ENCODE results near the gene PPP1R12A.
A peak's percentile ranks its signal among the peaks of the same experiment; 100 is the strongest.
"Not testable (repeated sequence)": the region's sequence is repeated elsewhere in the genome, so short reads cannot be mapped to it uniquely, and the experiment has no call there.

Gene PPP1R12A

DNA sequence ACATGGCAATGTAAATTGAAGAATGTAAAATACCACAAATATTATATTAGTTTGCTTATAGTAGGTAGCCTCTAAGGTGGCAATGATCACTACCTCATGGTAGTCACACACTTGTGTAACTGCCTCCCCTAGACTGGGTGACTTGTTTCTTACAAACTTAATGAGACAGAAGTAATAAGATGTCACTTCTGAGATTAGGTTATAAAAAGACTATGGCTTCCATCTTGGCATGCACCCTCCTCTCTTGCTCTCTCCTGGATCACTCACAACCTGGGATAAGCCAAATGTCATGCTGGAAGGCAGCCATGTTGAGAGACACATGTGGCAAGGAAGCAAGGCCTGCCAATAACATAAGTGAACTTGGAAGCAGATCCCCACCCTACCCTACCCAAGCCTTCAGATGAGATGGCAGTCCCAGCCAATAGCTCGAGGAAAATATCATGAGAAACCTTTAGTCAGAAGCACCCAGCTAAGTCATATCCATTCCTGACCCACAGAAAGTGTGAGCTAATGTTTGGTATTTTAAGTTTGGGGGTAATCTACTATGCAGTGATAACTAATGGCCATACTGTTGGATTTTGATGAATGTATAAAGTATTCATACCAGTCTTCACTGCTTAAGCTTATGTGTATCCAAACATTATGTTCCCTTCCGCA lies 43.3 kb downstream of the PPP1R12A start:
- Histone ChIP-seq H3K4me3 (ENCODE audit: low read depth, low read length) (no peak overlapping the region), H3K27ac (ENCODE audit: low read depth, low read length) (no peak overlapping the region), H3K27me3 (ENCODE audit: control insufficient read depth, insufficient read depth, low read length) (no peaks in the 10 kb centered on the region), H3K4me1 (ENCODE audit: control insufficient read depth, insufficient read depth, low read length) (peaks cover 44% of the 10 kb centered on the region), H3K36me3 (ENCODE audit: control insufficient read depth, insufficient read depth, low read length) (no peaks in the 10 kb centered on the region), H3K9me3 (ENCODE audit: control insufficient read depth, insufficient read depth, low read length) (no peaks in the 10 kb centered on the region), H3K9ac (ENCODE audit: low read depth, low read length) (no peak overlapping the region)

GRCh38 chr12:79887890-79888289 lies 47.0 kb downstream of the PPP1R12A start:
- Histone ChIP-seq H3K4me3 (ENCODE audit: low read depth, low read length) (no peak overlapping the region), H3K9ac (ENCODE audit: low read depth, low read length) (no peak overlapping the region), H3K36me3 (ENCODE audit: control insufficient read depth, insufficient read depth, low read length) (no peaks in the 10 kb centered on the region), H3K27me3 (ENCODE audit: control insufficient read depth, insufficient read depth, low read length) (no peaks in the 10 kb centered on the region), H3K4me1 (ENCODE audit: control insufficient read depth, insufficient read depth, low read length) (peaks cover 34% of the 10 kb centered on the region), H3K27ac (ENCODE audit: low read depth, low read length) (peak overlapping the region; percentile 9), H3K9me3 (ENCODE audit: control insufficient read depth, insufficient read depth, low read length) (no peaks in the 10 kb centered on the region)

DNA sequence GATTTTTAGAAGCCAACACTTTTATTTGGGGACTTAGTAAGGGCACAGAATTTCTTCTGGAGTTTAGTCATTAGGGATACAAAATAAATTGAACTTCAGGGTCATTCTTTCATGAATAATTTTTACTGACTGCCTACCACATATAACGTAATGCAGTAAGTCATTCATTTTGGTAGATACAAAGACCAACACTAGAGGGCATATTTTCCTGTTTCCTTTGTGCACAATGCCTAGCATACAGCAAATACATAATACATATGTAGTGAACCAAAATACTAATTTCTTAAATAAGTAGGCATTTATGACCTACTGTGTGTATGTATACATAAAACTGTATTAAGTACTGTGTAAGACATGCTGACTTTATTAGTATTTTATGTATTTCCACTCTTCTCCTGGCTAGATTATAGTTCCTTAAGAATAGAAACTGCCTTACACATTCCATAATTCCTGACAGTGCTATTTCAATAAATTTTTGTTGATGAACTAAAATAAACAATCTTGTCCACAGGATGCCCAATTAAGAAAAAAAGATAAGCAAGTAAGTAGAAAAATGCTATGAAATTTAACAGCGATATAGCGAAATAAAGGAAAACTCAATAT lies 47.9 kb downstream of the PPP1R12A start:
- Histone ChIP-seq H3K36me3 (ENCODE audit: control insufficient read depth, insufficient read depth, low read length) (no peaks in the 10 kb centered on the region), H3K27me3 (ENCODE audit: control insufficient read depth, insufficient read depth, low read length) (no peaks in the 10 kb centered on the region), H3K9me3 (ENCODE audit: control insufficient read depth, insufficient read depth, low read length) (no peaks in the 10 kb centered on the region), H3K27ac (ENCODE audit: low read depth, low read length) (no peak overlapping the region), H3K4me1 (ENCODE audit: control insufficient read depth, insufficient read depth, low read length) (peaks cover 36% of the 10 kb centered on the region), H3K9ac (ENCODE audit: low read depth, low read length) (no peak overlapping the region), H3K4me3 (ENCODE audit: low read depth, low read length) (no peak overlapping the region)

- H3K27me3 ChIP-seq (ENCODE audit: control insufficient read depth, insufficient read depth, low read length) = no peaks in the 10 kb centered on the region
- peaks cover 46% of the 10 kb centered on the region for H3K4me1 ChIP-seq (ENCODE audit: control insufficient read depth, insufficient read depth, low read length)
- H3K27ac ChIP-seq (ENCODE audit: low read depth, low read length) = no peak overlapping the region
- H3K9ac ChIP-seq (ENCODE audit: low read depth, low read length) = no peak overlapping the region
- no peaks in the 10 kb centered on the region for H3K36me3 ChIP-seq (ENCODE audit: control insufficient read depth, insufficient read depth, low read length)
- no peak overlapping the region for H3K4me3 ChIP-seq (ENCODE audit: low read depth, low read length)
- no peaks in the 10 kb centered on the region for H3K9me3 ChIP-seq (ENCODE audit: control insufficient read depth, insufficient read depth, low read length)
Measured at GRCh38 chr12:79885911-79886490, 48.9 kb downstream of the PPP1R12A start.

GRCh38 chr12:79884401-79885006 lies 50.4 kb downstream of the PPP1R12A start:
- H3K4me1 ChIP-seq (ENCODE audit: control insufficient read depth, insufficient read depth, low read length) = peaks cover 35% of the 10 kb centered on the region
- H3K9ac ChIP-seq (ENCODE audit: low read depth, low read length) = no peak overlapping the region
- H3K9me3 ChIP-seq (ENCODE audit: control insufficient read depth, insufficient read depth, low read length) = no peaks in the 10 kb centered on the region
- no peaks in the 10 kb centered on the region for H3K36me3 ChIP-seq (ENCODE audit: control insufficient read depth, insufficient read depth, low read length)
- H3K27me3 ChIP-seq (ENCODE audit: control insufficient read depth, insufficient read depth, low read length) = no peaks in the 10 kb centered on the region
- no peak overlapping the region for H3K4me3 ChIP-seq (ENCODE audit: low read depth, low read length)
- no peak overlapping the region for H3K27ac ChIP-seq (ENCODE audit: low read depth, low read length)

DNA sequence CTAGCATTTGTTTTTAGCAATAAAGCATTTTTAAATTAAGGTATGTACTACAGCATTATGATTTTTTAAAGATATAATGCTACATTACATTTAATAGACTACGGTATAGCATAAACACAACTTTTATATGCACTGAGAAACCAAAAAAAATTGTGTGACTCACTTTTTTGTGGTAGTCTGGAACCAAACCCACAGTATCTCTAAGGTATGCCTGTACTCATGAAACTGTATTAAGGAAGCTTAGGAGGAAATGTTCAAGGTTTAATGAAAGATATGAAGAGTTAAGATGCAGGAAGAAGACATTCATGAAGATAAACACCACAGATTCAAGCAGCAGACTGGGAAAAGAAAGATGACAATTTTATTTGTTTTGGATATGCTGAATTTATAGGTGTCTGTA lies 51.7 kb downstream of the PPP1R12A start:
- Histone ChIP-seq H3K27me3 (ENCODE audit: control insufficient read depth, insufficient read depth, low read length) (no peaks in the 10 kb centered on the region), H3K27ac (ENCODE audit: low read depth, low read length) (no peak overlapping the region), H3K9ac (ENCODE audit: low read depth, low read length) (no peak overlapping the region), H3K4me1 (ENCODE audit: control insufficient read depth, insufficient read depth, low read length) (peaks cover 27% of the 10 kb centered on the region), H3K4me3 (ENCODE audit: low read depth, low read length) (no peak overlapping the region), H3K9me3 (ENCODE audit: control insufficient read depth, insufficient read depth, low read length) (no peaks in the 10 kb centered on the region), H3K36me3 (ENCODE audit: control insufficient read depth, insufficient read depth, low read length) (no peaks in the 10 kb centered on the region)

GRCh38 chr12:79881351-79881750 lies 53.5 kb downstream of the PPP1R12A start:
- Histone ChIP-seq H3K27ac (ENCODE audit: low read depth, low read length) (no peak overlapping the region), H3K4me3 (ENCODE audit: low read depth, low read length) (no peak overlapping the region), H3K36me3 (ENCODE audit: control insufficient read depth, insufficient read depth, low read length) (no peaks in the 10 kb centered on the region), H3K9me3 (ENCODE audit: control insufficient read depth, insufficient read depth, low read length) (no peaks in the 10 kb centered on the region), H3K4me1 (ENCODE audit: control insufficient read depth, insufficient read depth, low read length) (peaks cover 27% of the 10 kb centered on the region), H3K27me3 (ENCODE audit: control insufficient read depth, insufficient read depth, low read length) (no peaks in the 10 kb centered on the region), H3K9ac (ENCODE audit: low read depth, low read length) (no peak overlapping the region)

DNA sequence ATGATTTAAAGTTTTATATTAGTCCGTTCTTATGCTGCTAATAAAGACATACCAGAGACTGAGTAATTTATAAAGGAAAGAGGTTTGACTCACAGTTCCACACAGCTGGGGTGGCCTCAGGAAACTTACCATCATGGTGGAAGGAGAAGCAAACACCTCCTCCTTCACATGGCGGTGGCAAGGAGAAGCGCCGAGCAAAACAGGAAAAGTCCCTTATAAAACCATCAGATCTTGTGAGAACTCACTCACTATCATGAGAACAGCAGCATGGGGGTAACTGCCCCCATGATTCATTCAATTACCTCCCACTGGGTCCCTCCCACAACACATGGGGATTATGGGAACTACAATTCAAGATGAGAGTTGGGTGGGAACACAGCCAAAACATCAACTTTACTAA lies 56.4 kb downstream of the PPP1R12A start:
- not testable (repeated sequence) for H3K9ac ChIP-seq (ENCODE audit: low read depth, low read length); H3K4me3 ChIP-seq (ENCODE audit: low read depth, low read length); H3K27me3 ChIP-seq (ENCODE audit: control insufficient read depth, insufficient read depth, low read length); H3K36me3 ChIP-seq (ENCODE audit: control insufficient read depth, insufficient read depth, low read length); H3K9me3 ChIP-seq (ENCODE audit: control insufficient read depth, insufficient read depth, low read length)
- Histone ChIP-seq H3K27ac (ENCODE audit: low read depth, low read length) (peak overlapping the region; percentile 23), H3K4me1 (ENCODE audit: control insufficient read depth, insufficient read depth, low read length) (peaks cover 40% of the 10 kb centered on the region)

GRCh38 chr12:79877246-79877645 lies 57.7 kb downstream of the PPP1R12A start:
- Histone ChIP-seq H3K27me3 (ENCODE audit: control insufficient read depth, insufficient read depth, low read length) (no peaks in the 10 kb centered on the region), H3K27ac (ENCODE audit: low read depth, low read length) (no peak overlapping the region), H3K36me3 (ENCODE audit: control insufficient read depth, insufficient read depth, low read length) (no peaks in the 10 kb centered on the region), H3K9ac (ENCODE audit: low read depth, low read length) (no peak overlapping the region), H3K4me3 (ENCODE audit: low read depth, low read length) (no peak overlapping the region), H3K4me1 (ENCODE audit: control insufficient read depth, insufficient read depth, low read length) (peaks cover 40% of the 10 kb centered on the region), H3K9me3 (ENCODE audit: control insufficient read depth, insufficient read depth, low read length) (no peaks in the 10 kb centered on the region)

- no peak overlapping the region for H3K9ac ChIP-seq (ENCODE audit: low read depth, low read length)
- H3K4me1 ChIP-seq (ENCODE audit: control insufficient read depth, insufficient read depth, low read length) = peaks cover 28% of the 10 kb centered on the region
- H3K4me3 ChIP-seq (ENCODE audit: low read depth, low read length) = no peak overlapping the region
- no peaks in the 10 kb centered on the region for H3K9me3 ChIP-seq (ENCODE audit: control insufficient read depth, insufficient read depth, low read length)
- peak overlapping the region; percentile 69 for H3K27ac ChIP-seq (ENCODE audit: low read depth, low read length)
- H3K36me3 ChIP-seq (ENCODE audit: control insufficient read depth, insufficient read depth, low read length) = peaks cover 10% of the 10 kb centered on the region
- no peaks in the 10 kb centered on the region for H3K27me3 ChIP-seq (ENCODE audit: control insufficient read depth, insufficient read depth, low read length)
Measured at GRCh38 chr12:79874665-79875064, 60.2 kb downstream of the PPP1R12A start.

- peaks cover 25% of the 10 kb centered on the region for H3K4me1 ChIP-seq (ENCODE audit: control insufficient read depth, insufficient read depth, low read length)
- peaks cover 13% of the 10 kb centered on the region for H3K36me3 ChIP-seq (ENCODE audit: control insufficient read depth, insufficient read depth, low read length)
- no peaks in the 10 kb centered on the region for H3K27me3 ChIP-seq (ENCODE audit: control insufficient read depth, insufficient read depth, low read length)
- H3K9ac ChIP-seq (ENCODE audit: low read depth, low read length) = no peak overlapping the region
- no peak overlapping the region for H3K4me3 ChIP-seq (ENCODE audit: low read depth, low read length)
- H3K27ac ChIP-seq (ENCODE audit: low read depth, low read length) = no peak overlapping the region
- no peaks in the 10 kb centered on the region for H3K9me3 ChIP-seq (ENCODE audit: control insufficient read depth, insufficient read depth, low read length)
Measured at GRCh38 chr12:79873201-79873600, 61.7 kb downstream of the PPP1R12A start.
